ENCODE data around the gene WDR4.

Gene WDR4

DNA sequence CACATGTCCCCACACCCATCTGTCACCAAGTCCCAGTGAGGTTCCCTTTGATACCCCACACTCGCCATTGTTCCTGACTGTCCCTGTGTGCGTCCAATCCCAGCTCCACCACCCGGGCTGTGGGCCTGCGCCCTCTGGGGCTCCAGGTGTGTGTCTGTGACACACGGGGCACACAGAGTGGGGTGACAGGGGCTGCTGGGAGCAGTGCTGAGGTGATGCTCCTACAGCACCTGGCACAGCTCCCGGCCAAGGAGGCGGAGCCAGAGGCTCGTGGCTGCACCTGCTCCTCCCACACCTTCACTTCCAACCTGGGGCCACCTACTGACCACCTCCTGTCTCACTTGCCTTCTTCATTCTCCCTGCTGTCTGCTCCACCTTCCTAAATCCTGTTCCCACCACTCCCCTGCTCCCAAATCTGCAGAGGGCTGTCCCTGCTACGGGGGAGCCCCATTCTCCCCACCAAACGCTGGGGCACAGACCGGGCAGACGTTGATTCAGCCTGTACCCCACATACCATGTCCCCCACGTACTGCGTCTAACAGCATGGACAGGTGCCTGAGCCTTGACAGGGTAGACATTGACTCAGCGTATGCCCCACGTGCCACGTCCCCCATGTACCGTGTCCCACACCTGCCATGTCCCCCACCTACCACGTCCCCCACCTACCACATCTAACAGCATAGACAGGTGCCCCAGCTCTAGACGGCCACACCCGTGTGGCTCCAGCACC lies 16.4 kb downstream of the WDR4 start:
- H3K4me3 ChIP-seq (replicated peaks; ENCODE audit: low read depth, low read length): no peak overlapping the region
- DNase-seq (ENCODE audit: low read depth): no peak
- TF ChIP-seq, protein P1, sequence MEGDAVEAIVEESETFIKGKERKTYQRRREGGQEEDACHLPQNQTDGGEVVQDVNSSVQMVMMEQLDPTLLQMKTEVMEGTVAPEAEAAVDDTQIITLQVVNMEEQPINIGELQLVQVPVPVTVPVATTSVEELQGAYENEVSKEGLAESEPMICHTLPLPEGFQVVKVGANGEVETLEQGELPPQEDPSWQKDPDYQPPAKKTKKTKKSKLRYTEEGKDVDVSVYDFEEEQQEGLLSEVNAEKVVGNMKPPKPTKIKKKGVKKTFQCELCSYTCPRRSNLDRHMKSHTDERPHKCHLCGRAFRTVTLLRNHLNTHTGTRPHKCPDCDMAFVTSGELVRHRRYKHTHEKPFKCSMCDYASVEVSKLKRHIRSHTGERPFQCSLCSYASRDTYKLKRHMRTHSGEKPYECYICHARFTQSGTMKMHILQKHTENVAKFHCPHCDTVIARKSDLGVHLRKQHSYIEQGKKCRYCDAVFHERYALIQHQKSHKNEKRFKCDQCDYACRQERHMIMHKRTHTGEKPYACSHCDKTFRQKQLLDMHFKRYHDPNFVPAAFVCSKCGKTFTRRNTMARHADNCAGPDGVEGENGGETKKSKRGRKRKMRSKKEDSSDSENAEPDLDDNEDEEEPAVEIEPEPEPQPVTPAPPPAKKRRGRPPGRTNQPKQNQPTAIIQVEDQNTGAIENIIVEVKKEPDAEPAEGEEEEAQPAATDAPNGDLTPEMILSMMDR (IDR thresholded peaks at IDR 0.05; ENCODE audit: low read length, missing control alignments): no peak

DNA sequence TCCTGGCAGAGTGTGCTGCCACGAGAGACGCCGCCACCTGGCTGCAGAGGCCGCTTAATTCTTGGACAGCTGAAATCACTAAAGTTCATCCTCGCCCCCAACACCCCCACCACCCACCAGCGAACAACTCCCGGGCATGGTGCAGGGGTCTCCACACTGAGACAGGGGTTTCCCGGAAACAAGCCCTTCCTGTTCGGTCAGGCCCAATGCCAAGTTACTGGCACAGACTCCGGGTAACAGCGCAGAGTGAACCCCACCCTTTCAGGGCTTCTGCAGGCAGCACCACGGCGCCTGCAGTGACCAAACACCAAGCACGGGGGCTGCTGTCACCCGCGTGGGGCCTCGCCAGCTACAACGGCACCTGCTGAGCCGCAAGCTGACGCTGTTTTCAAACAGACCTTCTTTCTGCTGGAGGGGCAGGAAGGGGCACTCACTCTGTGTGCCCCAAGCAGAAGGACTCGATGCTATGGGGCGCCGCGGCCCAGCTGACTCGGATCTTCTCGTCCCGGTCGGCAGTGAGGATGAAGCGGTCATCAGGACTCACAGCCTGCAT lies 17.4 kb downstream of the WDR4 start:
- TF ChIP-seq, protein P1 (IDR thresholded peaks at IDR 0.05; ENCODE audit: low read length, missing control alignments): no peak
- DNase-seq (ENCODE audit: low read depth): no peak
- H3K4me3 ChIP-seq (replicated peaks; ENCODE audit: low read depth, low read length): no peak overlapping the region

DNA sequence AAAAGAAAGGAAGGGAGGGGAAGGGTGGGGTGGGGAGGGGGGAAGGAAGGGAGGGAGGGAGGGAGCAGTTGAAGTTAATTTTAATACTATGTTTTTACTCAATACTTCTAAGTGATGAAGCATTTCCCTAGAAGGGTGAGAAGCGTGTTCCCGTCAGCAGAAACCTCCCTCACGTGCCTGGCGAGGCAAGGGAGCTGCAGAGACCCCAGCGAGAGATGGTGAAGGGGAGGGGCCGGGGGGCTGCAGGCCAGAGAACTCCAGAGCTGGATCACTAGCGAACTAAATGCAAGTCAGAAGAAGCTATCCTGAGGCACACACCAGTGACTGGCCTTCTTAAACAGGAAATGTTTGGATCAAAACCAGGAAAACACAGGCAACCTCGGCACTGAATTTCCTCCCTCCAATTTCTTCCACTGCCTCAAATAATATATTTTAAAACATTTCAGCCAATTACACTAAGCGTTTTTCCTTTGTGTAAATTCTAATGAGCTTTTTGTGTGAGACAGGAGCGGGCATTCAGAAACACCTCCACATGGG lies 18.0 kb downstream of the WDR4 start:
- H3K4me3 ChIP-seq (replicated peaks; ENCODE audit: low read depth, low read length): no peak overlapping the region
- no peak for DNase-seq (ENCODE audit: low read depth)
- TF ChIP-seq, protein P1 (IDR thresholded peaks at IDR 0.05; ENCODE audit: low read length, missing control alignments): no peak

DNA sequence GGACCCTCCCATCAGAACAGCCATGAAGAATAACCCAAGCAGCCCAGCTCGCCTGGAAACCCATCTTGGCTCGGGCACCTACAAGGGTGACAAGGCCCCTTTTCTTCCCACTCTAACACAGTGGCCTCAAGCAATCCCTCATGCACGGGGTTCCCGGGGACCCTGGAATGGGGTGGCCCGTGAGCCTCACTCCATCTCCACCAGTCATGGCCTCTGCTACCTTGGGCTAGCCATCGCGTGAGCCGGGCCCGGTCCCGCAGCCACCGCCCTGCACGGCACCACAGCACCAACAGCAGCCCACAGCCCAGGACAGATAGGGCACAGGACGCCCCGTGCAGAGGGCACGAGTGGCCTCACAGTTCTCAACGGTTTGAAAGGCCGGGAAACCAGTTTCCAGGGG lies 19.0 kb downstream of the WDR4 start:
- no peak for DNase-seq (ENCODE audit: low read depth)
- no peak overlapping the region for H3K4me3 ChIP-seq (replicated peaks; ENCODE audit: low read depth, low read length)
- TF ChIP-seq, protein P1 (IDR thresholded peaks at IDR 0.05; ENCODE audit: low read length, missing control alignments): no peak

DNA sequence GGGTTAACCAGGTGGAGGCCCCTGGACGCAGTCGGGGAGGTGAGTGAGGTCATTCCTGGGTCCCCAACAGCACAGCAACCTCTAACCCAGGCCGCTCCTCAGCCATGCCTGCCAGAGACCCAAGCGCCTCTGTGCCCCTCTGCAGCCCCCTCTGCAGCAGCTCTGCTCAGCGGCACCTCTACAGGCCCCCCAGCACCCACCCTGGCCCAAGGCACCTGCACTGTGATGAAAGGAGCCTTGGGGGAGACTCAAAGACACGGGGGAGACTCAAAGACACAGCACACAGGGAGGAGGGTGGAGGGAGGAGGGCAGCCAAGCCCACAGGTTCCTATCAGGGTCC lies 19.5 kb downstream of the WDR4 start:
- TF ChIP-seq, protein P1 (IDR thresholded peaks at IDR 0.05; ENCODE audit: low read length, missing control alignments): no peak
- no peak for DNase-seq (ENCODE audit: low read depth)
- no peak overlapping the region for H3K4me3 ChIP-seq (replicated peaks; ENCODE audit: low read depth, low read length)

DNA sequence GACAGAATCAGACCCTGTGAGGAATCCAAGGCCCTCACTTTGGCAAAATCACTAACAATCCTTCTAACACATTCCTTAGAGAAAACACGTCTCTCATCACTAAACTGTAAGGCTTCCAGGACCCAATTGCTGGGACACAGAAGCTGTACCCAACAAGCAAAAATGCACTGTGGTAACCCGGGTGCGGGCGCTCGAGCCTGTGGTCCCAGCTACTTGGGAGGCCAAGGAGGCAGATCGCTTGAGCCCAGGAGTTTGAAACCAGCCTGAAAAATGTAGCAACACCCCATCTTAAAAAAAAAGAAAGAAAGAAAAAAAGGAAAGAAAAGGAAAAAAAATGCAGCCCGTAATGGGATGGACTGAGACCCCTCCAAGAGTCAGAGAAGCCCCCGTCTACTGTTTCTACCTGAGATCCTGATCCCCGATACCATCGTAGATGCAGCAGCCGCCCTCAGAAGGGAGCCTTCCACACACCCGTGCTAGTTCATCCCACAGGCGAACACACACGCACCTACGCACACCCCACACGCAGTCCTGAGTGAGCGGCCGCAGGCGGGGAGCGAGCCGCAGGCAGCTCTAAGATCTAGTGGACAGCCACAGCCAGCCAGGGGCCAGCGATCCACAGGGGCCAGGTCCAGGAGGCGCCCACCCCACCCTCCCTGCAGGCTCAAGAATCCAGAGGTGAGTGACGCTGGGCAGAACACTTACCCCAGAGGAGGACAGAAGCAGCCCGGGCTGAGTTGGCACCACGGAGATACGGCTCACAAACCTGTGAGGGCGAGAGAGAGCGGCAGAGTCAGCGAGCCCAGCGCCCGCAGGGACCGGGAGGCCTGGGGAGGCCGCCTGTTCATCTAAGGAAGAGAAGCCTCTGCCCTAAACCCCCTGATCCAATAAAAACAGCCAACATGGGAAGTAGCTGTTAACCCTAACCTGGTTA lies 20.1 kb downstream of the WDR4 start:
- TF ChIP-seq, protein P1 (IDR thresholded peaks at IDR 0.05; ENCODE audit: low read length, missing control alignments): no peak
- H3K4me3 ChIP-seq (replicated peaks; ENCODE audit: low read depth, low read length): no peak overlapping the region
- DNase-seq (ENCODE audit: low read depth): no peak
